ENCODE data around the gene DLL4.

Gene DLL4

GRCh38 chr15:40918146-40918798, 10.9 kb upstream of the DLL4 start:
- no peak overlapping the region for H3K4me3 ChIP-seq (ENCODE audit: control insufficient read depth, low read depth, low read length)
- TF ChIP-seq CTCF (conservative IDR thresholded peaks at IDR 0.05; ENCODE audit: control insufficient read depth, insufficient read depth, low read depth, low read length): no peak
- DNase-seq (ENCODE audit: low read depth): no peak

DNA sequence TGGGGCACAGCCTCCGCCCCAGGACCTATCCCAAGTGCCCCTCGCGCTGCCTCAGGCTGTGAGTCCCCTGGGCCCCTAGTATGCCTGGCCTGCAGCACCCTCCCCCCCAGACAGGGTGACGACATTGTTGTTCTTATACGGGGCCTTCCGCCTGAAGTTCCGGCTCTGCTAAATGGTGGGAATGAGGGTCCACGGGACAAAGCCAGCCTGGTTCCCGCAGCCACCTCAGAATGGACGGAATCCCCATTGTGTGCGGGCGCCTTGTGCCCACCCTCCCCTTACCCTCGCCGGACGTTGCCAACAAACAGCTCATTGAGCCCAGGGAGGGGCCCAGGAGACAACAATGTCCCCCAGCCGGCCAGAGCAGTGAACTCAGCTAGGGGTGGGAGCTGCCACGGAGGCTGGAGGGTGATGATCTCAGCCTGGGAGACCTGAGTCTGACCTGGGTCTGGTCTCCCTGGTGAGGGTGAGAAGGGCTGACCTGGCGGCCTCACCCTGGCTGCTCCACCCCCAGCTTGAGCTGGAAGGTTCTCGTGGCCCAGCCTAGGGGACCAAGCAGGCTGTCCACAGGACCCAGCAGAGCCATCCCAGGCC, 10.2 kb upstream of the DLL4 start:
- DNase-seq (ENCODE audit: low read depth): no peak
- no peak overlapping the region for H3K4me3 ChIP-seq (ENCODE audit: control insufficient read depth, low read depth, low read length)
- no peak for TF ChIP-seq CTCF (conservative IDR thresholded peaks at IDR 0.05; ENCODE audit: control insufficient read depth, insufficient read depth, low read depth, low read length)

DNA sequence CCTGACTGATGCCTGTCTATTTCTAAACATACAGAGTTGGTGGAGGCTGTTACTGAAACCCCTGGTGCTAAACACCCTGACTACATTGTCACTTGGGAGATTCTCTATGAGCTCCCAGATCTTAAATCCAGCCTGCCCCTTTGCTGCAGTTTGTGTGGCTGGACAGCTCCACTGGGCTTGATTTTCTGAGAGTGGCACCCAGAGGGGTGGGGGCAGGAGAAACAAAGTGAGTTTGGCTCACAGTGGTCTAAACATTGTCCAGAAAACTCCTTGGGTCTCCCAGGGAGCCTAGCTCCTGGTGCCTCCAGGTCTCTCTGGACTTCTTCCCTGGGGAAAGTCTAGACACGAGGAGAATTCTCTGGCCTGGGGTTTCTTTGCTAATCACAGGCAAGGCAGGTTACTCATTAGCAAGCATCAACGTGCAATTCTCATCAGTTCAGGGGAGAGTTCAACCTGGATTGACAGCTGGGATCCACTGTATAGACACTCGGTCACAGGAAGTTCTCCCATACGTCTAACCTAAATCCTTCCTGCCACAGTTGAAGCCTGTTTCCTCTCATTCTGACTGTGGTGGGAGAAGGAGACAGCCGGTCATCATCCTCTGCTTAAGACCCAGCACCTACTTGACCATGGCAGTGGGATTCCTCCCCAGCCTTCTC, 7.1 kb upstream of the DLL4 start:
- no peak for DNase-seq (ENCODE audit: low read depth)
- no peak for TF ChIP-seq CTCF (conservative IDR thresholded peaks at IDR 0.05; ENCODE audit: control insufficient read depth, insufficient read depth, low read depth, low read length)

DNA sequence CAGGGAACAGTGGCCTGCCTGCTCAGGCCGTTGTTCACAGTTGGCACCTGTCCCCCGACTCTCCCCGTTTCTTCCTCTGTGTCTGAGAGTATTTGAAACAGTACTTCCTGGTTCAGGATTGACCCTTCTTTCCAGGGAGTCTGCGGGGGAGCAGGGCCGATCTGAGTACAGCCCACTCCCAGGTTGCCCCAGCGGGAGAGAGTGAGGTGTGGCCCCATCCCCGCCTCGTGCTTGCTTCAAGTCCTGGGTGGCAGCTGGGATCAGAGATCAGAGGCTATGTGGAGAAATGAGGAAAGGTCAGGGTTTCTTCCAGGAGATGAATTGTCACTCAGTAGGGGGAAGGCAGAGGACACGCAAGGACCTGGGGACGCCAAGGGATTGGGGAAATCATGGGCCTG, 6.5 kb upstream of the DLL4 start:
- TF ChIP-seq CTCF (conservative IDR thresholded peaks at IDR 0.05; ENCODE audit: control insufficient read depth, insufficient read depth, low read depth, low read length): no peak
- no peak for DNase-seq (ENCODE audit: low read depth)
- H3K4me3 ChIP-seq (ENCODE audit: control insufficient read depth, low read depth, low read length): no peak overlapping the region

More for the DNA sequence above, 7.1 kb upstream of the DLL4 start:
- H3K4me3 ChIP-seq (ENCODE audit: control insufficient read depth, low read depth, low read length): no peak overlapping the region

DNA sequence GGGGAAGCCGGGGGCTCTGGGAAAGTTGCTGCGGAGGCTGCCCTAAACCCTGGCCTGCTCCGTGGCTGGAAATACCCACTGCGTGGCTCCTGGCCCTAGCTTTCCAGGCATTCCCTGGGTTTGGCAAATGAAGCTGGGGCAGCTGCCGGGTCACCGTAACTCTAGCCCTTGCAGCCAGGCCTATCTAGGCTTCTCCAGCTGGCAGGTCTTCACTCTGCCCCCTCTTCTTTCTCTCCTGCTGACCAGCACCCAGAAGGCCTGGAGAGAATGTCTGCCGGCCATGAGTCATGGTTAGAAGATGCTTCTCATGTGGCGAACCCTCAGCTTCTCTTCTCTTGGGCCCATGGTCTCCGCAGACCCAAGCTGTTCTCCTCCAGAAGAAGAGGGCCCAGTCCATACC, 5.6 kb upstream of the DLL4 start:
- no peak for DNase-seq (ENCODE audit: low read depth)
- TF ChIP-seq CTCF (conservative IDR thresholded peaks at IDR 0.05; ENCODE audit: control insufficient read depth, insufficient read depth, low read depth, low read length): no peak
- H3K4me3 ChIP-seq (ENCODE audit: control insufficient read depth, low read depth, low read length): no peak overlapping the region

- no peak overlapping the region for H3K4me3 ChIP-seq (ENCODE audit: control insufficient read depth, low read depth, low read length)
- no peak for DNase-seq (ENCODE audit: low read depth)
- TF ChIP-seq CTCF (conservative IDR thresholded peaks at IDR 0.05; ENCODE audit: control insufficient read depth, insufficient read depth, low read depth, low read length): no peak
Observed at GRCh38 chr15:40925495-40925862, 3.7 kb upstream of the DLL4 start.
